Stimulated activated CD4-positive, alpha-beta T cell treated with anti-CD3 and anti-CD28 coated beads, TNF-alpha, amount 100 ng/mL, for 4 hours (primary cell): ENCODE measurements around the gene CARMIL1.
A peak's percentile ranks its signal among the peaks of the same experiment; 100 is the strongest.
"Not testable (repeated sequence)": the region's sequence is repeated elsewhere in the genome, so short reads cannot be mapped to it uniquely, and the experiment has no call there.

Source experiments
- DNase-seq, 3 experiments: peaks; one replicate each; pipeline ENCODE4 v3.0.0-alpha.2; 2020; ENCODE audit warnings: low read depth in 3 of 3

CARMIL1 gene

DNA sequence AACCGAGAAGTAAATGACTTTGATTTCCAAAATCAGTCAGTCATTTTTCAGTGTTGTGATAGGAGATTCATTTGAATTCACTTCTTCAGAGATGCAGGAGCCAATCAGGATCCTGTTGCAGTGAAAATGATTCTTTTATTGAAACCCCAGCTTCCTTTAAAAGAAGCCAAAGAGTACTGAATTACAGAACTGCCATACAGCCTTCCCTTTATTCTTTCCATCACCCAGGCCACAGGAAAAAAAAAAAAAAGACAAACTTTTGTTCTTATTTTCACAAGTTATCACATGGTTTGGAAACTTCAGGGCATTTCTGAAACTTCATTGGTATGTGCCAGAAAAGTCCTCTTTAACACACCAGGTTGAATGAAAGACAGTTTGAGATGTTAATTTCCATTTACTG is 1.8 kb upstream of the CARMIL1 start:
- DNase-seq = no peak

DNA sequence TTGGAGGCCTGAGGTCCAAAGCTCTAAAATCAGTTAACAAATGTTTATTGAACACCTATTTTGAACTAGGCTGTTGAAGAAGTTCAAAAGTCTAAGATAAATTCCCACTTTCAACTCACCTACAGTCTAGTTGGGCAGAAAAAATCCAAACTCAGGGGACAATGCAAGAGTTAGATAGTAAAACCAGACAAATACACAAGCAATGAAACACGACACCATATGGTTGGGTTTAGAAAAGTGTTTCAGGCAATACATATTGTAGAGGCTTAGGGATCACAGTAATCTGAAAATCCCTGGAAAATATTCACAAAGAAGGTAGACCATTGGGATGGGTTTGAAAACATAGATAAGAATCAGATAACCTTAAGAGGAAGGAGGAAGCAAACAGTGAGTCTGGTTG is 1.3 kb upstream of the CARMIL1 start:
- no peak for DNase-seq

DNA sequence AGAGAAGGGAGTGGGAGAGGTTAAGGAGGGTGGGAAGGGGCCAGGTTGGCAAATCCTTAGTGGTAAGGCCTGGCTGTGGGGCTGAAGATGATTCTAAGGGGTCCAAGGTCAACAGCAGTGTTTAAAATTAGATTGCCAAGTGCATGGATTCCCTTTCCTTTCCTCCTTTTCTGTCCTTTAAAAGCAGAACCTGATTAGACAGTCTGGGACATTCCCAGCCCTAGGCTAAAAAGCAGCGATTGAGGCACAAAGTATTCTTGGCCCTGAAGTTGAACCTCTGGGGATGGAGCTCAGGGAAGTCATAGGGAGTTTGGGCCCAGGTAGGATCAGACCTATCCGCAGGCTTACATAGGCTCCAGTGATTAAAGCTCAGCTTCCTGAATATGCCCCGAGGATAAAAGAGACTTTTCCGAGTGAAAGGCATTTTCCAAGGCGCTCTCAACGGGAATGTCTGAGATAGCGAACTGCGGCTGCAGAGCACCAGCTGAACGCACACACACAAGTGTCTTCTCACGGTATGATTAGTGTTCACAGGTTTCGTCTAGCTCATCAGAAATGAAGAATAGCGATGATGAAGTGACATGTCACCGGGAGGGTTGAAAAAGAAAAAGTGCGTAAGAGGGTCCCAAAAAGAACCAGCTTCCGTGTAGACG is 787 bp upstream of the CARMIL1 start:
- DNase-seq = no peak

DNA sequence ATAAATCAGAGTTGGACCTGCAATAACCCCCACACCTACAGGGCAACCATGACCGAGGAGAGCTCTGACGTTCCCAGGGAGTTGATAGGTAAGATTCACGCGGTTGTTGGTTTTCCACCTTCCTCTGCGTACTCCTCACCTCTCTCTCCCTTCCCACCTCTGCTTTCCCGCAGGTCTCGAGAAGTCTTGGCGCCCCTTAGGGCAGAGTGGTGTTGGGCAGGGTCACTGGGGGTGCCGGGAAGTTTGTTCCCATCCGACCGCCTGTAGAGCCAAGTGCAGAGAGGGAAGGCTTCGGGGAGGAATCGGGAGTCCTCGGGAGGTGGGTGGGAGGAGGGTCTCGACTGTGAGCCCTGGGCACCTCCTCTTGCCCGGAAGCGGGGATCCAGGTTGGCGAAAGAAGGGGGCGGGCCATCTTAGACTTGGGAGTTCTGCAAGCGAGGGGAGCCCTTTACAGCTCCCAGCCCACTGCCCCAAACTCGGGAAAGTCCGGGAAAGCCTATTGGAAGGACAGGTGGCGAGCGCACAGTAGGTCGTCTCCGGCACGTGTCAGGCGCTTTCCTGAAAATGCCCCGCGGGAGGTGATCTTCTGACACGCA is 672 bp downstream of the CARMIL1 start:
- DNase-seq = peak in 1 of 3 experiments; percentile 1

DNA sequence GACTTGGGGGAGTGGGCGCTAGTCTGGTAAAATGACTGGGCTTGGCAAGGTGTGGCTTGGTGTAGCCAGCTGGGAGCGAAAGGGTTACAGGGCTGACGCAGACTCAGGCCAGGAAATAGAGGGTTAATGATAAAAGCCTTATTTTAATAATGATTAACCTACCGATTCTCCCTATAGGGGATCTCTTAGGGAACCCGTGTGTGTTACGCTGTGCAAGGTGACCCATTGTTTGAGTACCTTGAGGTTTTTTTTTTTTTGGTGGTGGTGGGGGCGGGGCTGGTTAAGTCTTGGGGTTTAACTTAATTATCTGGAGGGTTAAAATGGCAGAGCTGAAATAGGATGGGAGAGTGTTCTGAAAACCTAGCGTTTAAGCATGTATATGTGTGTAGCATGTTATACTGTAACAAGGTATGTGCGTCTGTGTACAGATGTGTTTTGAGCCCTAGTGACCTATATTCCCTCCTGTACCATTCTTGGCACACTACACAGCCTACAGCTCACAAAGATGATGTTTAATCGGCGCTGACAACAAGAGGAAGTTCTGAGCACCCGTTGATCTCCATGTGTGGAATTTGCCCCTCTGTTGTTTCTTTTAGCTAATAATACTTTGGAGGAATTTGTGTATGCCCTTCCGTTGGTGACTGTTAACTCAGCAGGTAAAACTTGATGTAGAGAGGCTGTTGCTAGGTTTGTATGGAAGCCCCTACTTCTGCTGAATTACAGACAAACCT is 1.3 kb downstream of the CARMIL1 start:
- peak in 1 of 3 experiments; percentile 1 for DNase-seq

DNA sequence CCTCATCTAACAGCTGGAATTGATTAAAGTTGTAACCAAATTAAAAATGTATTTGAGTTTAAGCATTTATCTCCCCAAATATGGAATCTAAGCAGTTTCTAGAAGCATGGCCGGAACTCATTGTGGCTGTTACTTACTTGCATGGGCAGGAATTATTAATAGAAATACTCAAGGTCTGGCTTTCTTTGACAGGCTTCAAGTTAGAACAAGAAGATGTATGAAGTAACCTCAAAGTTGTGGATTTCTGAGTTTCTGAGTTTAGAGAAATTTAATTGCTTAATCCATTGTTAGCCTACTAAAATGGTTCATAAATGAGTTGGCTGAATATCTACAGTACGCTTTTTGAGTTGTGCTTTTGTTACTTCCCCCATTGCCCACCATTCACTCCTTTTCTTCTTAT is 7.7 kb downstream of the CARMIL1 start:
- DNase-seq = no peak

DNA sequence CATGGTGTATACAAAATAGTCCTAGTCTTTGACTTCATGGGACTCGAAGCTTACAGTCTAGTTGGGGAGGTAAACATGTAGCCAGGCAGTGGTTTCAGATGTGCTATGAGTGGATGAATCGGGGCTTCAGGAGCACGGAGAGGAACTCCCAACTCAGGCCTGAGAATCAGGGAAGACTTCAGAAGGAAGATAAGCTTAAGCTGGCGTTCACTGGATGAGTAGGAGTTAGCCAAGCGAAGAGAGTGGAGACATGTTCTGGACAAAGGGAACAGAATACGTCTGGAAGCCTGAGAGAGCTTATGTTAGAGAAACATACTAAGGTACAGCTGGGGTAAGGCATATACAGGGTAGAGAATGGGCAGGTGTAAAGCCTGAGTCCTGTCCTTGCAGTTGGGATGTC is 8.8 kb downstream of the CARMIL1 start:
- no peak for DNase-seq

DNA sequence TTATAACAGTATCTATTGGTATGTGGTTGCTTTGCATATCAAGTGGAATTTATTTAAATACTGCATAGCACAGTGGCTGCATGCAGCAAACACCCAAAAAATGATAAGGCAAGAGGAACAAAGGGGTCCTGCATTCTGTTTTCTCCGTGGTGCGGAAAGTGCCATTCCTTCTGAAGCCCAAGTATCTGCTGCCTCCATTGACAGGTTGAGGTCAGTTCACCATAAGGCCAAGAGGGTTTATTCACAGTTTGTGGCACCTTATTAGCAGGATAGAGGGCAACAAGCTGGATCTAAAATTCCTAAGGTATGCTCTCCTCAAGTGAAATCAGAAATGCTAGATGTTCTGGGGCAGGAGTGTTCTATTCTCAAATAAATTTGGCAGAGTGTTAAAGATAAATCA is 9.3 kb downstream of the CARMIL1 start:
- DNase-seq = no peak

DNA sequence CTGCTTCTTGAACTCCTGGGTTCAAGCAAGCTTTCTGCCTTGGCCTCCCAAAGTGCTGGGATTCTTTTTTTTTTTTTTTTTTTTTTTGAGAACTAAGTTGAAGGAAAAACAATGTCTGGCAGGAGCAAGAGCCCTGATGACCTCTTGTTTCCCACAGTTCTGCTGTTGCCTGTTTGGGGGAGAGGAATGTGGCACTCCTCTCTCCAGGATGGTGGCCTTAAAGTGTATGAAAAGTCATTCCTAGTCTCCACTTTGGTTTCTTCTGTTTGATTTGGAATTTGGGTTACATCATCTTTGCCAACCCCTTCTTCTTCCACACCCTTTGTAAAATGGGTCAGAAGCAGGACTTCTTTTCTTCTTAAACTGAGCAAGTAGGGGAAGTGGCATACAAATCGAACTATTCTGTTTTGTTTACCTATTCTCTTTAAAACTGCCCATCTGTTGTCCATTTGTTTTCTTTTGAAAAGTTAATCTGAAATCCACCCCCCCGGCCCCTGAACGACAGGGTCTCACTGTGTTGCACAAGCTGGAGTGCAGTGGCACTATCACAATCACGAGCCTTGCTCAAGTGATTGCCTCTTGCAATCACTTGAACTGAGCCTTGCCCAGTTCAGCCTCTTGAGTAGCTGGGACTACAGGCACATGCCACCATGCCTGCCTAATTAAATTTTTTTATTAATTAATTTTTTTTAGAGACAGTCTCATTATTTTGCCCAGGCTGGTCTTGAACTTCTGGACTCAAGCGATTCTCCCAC is 11.3 kb downstream of the CARMIL1 start:
- DNase-seq = no peak

DNA sequence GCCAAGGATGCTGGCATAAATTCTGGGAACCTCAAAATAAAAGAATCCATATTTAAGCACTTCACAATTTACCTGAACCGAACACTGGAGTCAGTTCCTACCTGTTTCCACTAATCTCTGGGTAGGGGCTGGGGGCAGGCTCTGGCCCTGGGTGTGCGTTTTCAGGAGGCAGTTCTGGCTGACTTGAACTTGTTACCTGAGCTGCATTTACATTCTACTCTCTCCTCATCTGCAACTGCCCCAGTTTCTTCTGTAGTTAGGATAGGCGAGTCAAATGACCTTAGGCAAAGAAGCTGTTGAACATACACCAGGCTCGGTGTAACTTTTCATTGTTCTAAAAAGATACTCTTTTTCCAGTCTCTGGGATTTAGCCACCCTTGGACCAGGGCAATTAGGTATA is 13.2 kb downstream of the CARMIL1 start:
- no peak for DNase-seq

DNA sequence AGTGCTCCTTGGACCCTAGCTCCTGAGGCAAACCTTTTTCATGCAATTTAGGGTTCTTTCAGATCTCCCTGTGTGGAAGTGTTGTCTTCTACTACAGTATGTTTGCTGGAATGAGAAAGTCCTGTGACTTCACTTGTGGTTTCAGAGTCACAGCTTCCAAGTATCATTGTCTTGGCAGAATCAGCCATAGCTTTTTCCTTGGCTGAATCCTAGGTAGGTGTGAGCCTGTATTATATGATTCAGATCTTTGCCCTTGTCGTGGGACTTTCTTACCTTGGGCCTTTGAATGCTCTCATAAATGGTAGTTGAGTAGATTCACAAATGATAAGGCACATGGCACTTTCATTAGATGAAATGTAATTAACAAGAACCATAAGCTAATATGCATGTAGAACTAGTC is 16.5 kb downstream of the CARMIL1 start:
- DNase-seq = no peak

DNA sequence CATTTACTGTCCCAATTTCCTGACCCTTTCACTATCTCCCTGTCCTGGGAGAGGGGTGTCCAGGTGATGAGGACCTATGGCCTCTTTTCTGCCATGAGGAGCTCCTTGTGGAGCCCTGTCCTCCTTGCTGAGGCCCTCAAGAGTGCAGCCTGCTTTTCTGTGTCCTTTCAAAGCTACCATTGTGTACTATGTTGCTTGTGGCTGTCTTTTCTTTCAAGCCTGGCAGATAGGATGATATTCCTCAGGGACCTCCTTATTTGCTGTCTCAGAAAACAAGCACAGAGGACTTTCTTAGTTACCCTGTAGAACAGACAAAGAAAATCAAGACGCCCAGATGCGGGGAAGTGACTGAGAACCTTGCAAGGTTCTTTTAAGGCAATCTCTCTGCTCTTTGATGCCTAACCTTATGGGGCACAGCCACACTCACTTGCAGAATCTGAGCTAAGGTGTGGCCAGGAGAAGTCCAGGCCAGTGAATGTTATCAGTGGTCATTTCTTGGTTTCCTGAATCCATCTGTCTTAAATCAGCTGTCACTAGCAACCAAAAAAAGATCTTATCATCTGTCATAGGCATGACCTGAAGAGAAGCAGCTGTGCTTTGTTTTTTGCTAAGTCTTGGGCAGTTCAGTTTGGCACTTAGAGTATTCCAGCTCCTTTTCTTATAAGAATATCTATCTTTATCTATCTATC is 17.2 kb downstream of the CARMIL1 start:
- DNase-seq = no peak

DNA sequence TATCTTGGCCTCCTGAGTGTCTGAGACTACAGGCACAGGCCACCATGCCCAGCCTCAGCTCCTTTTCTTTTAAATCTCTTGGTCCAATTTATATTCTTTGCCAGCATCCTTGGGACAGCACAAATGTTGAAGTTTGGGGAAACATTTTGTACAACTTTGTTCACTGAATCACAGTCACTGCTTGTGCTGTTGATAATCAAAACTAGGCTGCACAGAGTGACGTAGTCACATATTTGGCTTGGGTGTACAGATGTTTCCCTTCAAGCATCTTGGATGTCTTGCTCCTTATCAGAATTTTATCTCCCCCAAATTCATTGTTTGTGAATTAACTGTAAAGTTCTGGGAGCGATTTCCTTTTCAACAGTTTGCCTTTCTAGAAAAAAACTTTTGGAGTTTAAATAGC is 17.9 kb downstream of the CARMIL1 start:
- DNase-seq = no peak

DNA sequence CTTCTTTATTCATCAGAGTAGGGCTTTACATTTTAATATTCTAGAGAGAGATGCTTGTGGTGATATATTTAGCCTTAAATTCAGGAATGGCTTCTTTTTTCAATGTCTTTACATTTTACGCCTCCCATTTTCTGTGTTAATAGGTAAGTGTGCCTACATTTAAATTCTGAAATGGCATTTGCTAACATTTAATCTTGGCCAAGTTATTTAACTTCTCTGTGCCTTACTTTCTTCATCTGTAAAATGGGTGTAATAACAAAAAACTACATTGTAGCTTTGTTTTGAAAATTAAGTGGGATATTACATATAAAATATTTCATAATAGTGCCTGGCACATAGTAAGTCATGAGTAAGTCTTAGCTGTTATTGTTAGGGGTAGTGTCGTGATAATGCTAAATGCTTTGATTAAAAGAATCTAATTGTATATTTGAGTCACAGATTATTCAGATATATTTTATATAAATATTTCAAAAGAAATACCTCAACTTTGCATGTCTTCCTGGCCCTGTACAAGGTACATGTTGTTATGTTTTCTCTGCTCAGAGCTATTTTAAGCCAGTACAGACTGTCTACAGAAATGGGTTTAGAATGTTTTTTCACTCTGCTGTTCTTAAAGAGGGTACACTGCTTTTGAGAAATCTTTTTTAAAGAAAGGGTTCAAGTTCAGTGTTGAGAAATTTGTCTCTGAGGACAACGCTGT is 18.8 kb downstream of the CARMIL1 start:
- DNase-seq = no peak

DNA sequence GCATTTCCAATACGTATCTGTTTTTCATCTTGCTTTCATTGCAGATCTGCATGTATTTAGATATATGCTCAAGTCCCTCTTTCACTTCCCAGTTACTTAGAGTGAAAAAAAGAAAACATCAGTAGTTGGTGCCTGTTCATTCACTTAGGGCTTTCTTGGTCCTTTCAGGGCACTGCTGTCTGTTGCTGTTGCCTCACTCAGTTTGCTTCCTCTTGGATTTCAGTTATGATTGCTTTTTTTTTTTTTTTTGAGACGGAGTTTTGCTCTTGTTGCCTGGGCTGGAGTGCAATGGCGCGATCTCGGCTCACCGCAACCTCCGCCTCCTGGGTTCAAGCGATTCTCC is 19.3 kb downstream of the CARMIL1 start:
- DNase-seq = not testable (repeated sequence)

DNA sequence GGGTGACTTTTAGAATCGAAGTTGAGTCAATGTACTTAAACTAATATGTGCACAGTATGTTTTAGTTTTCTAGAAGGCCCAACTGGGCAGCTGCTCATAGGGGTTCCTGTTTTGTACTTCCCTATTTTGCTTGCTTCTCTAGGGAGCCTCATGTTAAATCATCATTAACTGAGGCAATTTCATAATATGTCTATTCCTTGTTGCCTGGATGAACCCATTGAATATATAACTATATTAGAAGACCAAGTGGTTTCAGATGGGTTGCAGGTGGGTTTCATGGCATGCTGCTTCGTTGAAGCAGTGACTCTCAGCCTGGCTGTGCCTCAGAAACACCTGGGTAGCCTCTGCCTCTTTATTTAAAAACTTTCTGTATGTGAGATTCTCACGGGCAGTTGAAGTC is 22.2 kb downstream of the CARMIL1 start:
- no peak for DNase-seq

DNA sequence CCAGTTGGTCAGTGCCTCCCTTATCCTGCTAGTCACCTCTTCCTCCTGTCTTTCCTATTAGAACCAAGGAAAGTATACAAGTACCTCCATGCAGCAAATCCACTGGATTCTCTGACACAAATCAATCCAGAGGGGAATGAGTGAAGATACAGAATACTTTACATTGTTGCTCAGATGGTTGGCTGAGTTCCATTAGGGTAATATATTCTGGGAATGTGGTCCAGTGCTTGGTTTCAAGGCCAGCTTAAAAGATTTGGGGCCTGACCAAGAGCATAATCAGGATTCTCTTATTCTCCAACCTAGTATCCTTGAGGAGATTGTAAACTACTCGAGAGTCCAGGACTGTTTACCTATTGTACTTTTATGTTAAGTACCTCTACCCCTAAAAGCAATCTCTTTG is 23.0 kb downstream of the CARMIL1 start:
- DNase-seq = no peak

DNA sequence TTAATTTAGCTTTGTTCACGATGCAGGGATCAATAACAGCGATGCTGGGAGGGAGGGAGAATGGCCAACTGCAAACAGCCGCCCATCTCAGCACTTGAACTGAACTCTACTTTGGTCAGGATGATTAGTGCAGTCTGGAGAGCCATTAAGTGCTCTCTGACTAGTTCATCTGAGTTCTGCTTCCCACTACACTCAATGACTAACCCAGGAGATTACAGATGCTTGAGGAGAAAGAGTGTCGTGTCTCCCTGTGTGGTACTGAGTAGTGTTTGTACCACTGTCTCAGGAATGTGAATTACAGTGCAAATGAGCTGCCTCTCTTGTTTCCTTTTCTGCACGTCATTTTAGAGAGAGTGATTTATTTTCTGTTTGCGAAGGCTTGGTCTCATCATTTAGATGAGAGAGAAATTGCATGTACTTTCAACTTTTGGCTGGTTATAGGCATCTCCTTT is 23.5 kb downstream of the CARMIL1 start:
- DNase-seq = no peak

DNA sequence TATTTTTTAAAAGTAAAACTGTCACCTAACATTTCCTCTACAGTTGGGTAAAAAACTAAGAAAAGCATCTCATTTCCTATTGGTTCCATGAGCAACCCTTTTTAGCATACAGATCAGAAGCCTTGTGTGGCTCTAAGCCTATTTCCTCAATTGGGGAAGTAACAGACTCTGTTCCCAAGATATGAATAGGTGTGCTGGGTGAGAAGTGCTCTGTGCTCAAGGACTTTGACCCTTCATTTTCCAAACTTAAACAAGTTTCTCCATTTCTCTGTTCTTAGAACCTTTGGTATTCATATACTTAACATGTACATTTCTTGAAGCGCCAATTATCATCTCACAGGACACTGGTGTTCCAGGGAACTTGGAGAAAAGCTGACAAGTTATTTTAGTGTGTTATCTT is 24.1 kb downstream of the CARMIL1 start:
- no peak for DNase-seq

DNA sequence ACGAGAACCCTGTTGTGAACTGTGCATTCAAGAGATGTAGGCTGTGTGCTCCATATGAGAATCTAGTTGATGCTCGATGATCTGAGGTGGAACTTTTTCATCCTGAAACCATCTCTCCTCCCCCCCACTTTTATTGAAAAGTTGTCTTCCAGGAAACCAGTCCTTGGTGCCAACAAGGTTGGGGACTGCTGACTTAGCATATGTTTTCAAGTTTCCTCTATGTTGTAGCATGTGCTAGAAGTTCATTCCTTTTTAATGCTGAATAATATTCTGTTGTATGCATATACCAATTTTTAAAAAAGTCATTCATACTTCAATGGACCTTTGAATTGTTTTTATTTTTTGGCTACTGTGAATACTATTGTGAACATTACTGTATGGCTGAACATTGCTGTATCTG is 27.2 kb downstream of the CARMIL1 start:
- DNase-seq = no peak

DNA sequence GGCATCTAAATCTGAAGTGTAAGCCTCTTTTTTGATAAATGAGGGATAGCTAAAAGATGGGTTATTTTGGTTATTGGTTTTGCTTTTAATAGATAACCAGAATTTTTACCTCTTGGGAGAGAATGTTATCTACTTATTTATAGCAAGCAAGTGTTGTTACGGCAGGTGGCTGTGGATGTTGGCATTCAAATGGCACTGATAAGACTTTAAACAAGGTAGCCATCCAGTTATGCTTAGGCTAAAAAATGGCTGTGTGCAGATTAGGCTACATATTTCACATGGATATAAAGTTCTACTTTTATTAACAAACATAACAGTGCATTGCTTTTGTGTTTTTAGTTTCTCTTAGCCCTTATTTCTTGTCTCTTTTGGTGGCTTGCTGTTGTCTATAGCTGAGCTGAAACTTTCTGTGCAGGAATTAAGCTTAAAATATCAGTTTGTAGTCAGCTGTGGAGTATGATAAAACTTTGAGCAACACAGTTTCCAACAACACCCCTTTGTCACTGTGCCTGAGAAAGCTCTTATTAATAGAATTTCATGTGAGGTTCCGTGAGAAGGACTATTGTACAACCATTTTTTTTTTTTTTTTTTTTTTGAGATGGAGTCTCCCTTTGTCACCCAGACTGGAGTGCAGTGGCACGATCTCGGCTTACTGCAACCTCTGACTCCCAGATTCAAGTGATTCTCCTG is 28.8 kb downstream of the CARMIL1 start:
- no peak for DNase-seq
